OCI-LY1 (cell line): ENCODE measurements around the gene PKD2L1.

Source experiments
- H2AFZ ChIP-seq: fragments of 200-600 bp; sonication (generic), shearing (Covaris generic); 2 replicates; pipeline ENCODE4 v1.6.0; 2014; ENCODE audit warnings: antibody characterized with exemption, mild to moderate bottlenecking, low read length
- H3F3A ChIP-seq: fragments of 200-600 bp; sonication (generic), shearing (Covaris generic); 2 replicates; pipeline ENCODE4 v1.6.0; 2014; ENCODE audit warnings: mild to moderate bottlenecking, antibody characterized with exemption, low read length, moderate library complexity; ENCODE audit not compliant: insufficient read depth
- H3K27ac ChIP-seq: fragments of 200-600 bp; sonication (generic); 2 replicates; pipeline ENCODE4 v1.5.1; 2014; ENCODE audit warnings: low read length, mixed run types, mild to moderate bottlenecking, low read depth; ENCODE audit not compliant: poor library complexity, severe bottlenecking
- H3K27me3 ChIP-seq: fragments of 200-600 bp; sonication (generic); 2 replicates; pipeline ENCODE4 v1.6.0; 2014; ENCODE audit warnings: antibody characterized with exemption, mild to moderate bottlenecking, low read length, moderate library complexity; ENCODE audit not compliant: insufficient read depth
- H3K36me3 ChIP-seq: fragments of 200-600 bp; sonication (generic); 2 replicates; pipeline ENCODE4 v1.6.1; 2014; ENCODE audit warnings: mild to moderate bottlenecking, antibody characterized with exemption, low read length, moderate library complexity, mixed read lengths; ENCODE audit not compliant: insufficient read depth
- H3K4me1 ChIP-seq: fragments of 200-600 bp; sonication (generic); 2 replicates; pipeline ENCODE4 v1.5.1; 2014; ENCODE audit warnings: mild to moderate bottlenecking, low read length, moderate library complexity; ENCODE audit not compliant: insufficient read depth, severe bottlenecking
- H3K4me2 ChIP-seq: fragments of 200-600 bp; sonication (generic), shearing (Covaris generic); 2 replicates; pipeline ENCODE4 v1.6.1; 2014; ENCODE audit warnings: low read length
- H3K4me3 ChIP-seq: fragments of 200-600 bp; sonication (generic); 2 replicates; pipeline ENCODE4 v1.5.1; 2014; ENCODE audit warnings: low read length, low read depth, mild to moderate bottlenecking, mixed read lengths; ENCODE audit not compliant: poor library complexity, severe bottlenecking
- H3K79me2 ChIP-seq: fragments of 200-600 bp; shearing (Covaris generic); 2 replicates; pipeline ENCODE4 v1.6.1; 2016; ENCODE audit warnings: mixed run types, low read length, mixed read lengths; ENCODE audit not compliant: insufficient read depth
- H3K9ac ChIP-seq: fragments of 200-600 bp; sonication (generic), shearing (Covaris generic); 2 replicates; pipeline ENCODE4 v1.6.1; 2014; ENCODE audit warnings: mild to moderate bottlenecking, low read length, mixed read lengths
- H3K9me2 ChIP-seq: fragments of 200-600 bp; sonication (generic), shearing (Covaris generic); 2 replicates; pipeline ENCODE4 v1.6.1; 2014; ENCODE audit warnings: low read depth, mild to moderate bottlenecking, low read length, mixed read lengths
- H3K9me3 ChIP-seq: fragments of 200-600 bp; shearing (Covaris generic); 2 replicates; pipeline ENCODE4 v1.6.1; 2014; ENCODE audit warnings: low read length, mixed read lengths
- H4K20me1 ChIP-seq: fragments of 200-600 bp; sonication (generic), shearing (Covaris generic); 2 replicates; pipeline ENCODE4 v1.6.0; 2016; ENCODE audit warnings: mild to moderate bottlenecking, low read length; ENCODE audit not compliant: insufficient read depth
- EZH2 ChIP-seq: fragments of 200-600 bp; sonication (generic), shearing (Covaris generic); IDR thresholded peaks from 2 replicates; pipeline ENCODE4 v1.8.0; 2017; ENCODE audit warnings: borderline replicate concordance, mixed run types, mild to moderate bottlenecking, antibody characterized with exemption, low read length, moderate library complexity, mixed read lengths
- TF ChIP-seq, protein P1 (sequence below): fragments of 200-600 bp; sonication (generic), shearing (Covaris generic); IDR thresholded peaks from 2 replicates; pipeline ENCODE4 v1.5.1; 2017; ENCODE audit warnings: mild to moderate bottlenecking, antibody characterized with exemption, low read length, moderate library complexity, mixed read lengths

The PKD2L1 gene

GRCh38 chr10:100360234-100360633 lies 30.2 kb upstream of the PKD2L1 start:
- no peak for TF ChIP-seq EZH2
- TF ChIP-seq, protein P1, sequence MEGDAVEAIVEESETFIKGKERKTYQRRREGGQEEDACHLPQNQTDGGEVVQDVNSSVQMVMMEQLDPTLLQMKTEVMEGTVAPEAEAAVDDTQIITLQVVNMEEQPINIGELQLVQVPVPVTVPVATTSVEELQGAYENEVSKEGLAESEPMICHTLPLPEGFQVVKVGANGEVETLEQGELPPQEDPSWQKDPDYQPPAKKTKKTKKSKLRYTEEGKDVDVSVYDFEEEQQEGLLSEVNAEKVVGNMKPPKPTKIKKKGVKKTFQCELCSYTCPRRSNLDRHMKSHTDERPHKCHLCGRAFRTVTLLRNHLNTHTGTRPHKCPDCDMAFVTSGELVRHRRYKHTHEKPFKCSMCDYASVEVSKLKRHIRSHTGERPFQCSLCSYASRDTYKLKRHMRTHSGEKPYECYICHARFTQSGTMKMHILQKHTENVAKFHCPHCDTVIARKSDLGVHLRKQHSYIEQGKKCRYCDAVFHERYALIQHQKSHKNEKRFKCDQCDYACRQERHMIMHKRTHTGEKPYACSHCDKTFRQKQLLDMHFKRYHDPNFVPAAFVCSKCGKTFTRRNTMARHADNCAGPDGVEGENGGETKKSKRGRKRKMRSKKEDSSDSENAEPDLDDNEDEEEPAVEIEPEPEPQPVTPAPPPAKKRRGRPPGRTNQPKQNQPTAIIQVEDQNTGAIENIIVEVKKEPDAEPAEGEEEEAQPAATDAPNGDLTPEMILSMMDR, result no peak
- Histone ChIP-seq H3K9me3 (no peaks in the 10 kb centered on the region), H3K9ac (no peak overlapping the region), H3K27me3 (no peaks in the 10 kb centered on the region), H3K79me2 (no peaks in the 10 kb centered on the region), H2AFZ (no peak overlapping the region), H3K4me1 (no peaks in the 10 kb centered on the region), H3K9me2 (no peaks in the 10 kb centered on the region), H3K4me3 (no peak overlapping the region), H3K4me2 (no peak overlapping the region), H3K27ac (no peak overlapping the region), H3F3A (no peaks in the 10 kb centered on the region), H3K36me3 (peaks cover 75% of the 10 kb centered on the region), H4K20me1 (no peaks in the 10 kb centered on the region)

DNA sequence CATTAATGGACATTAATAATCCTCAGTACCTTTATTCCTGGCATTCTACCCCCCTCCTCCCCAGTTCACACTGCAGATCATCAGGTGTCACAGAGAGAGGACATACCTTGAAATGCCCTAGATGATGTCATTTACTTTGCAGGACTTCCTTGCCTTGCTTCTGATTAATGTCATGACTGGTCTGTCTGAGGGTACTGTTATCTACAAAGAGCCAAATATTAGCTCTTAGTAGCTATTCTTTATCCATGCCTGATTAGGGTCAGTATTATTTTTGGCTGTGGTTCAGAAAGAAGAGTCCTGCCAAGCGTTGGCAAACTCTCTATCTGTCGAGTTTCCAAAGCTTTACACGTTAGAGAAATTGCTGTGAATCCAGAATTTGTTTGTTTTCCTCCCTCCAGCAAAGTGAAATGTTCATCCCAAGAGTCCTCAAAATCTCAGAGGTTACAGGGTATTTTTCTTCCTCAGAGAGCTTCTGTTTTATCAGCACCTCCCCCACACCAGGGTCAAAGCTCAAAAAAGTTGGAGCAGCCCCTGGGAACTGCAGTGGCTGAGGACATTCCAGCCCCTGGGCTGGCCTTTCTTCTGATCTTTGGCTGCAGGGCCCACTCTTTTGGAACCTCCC lies 29.6 kb upstream of the PKD2L1 start:
- no peak overlapping the region for H2AFZ ChIP-seq
- no peaks in the 10 kb centered on the region for H3F3A ChIP-seq
- H3K27ac ChIP-seq, result no peak overlapping the region
- TF ChIP-seq, protein P1, result no peak
- TF ChIP-seq EZH2, result no peak
- H3K4me2 ChIP-seq, result no peak overlapping the region
- H3K4me1 ChIP-seq, result no peaks in the 10 kb centered on the region
- no peaks in the 10 kb centered on the region for H3K9me2 ChIP-seq
- H3K4me3 ChIP-seq, result no peak overlapping the region
- no peaks in the 10 kb centered on the region for H3K27me3 ChIP-seq
- peaks cover 81% of the 10 kb centered on the region for H3K36me3 ChIP-seq
- no peaks in the 10 kb centered on the region for H4K20me1 ChIP-seq
- H3K9ac ChIP-seq, result no peak overlapping the region
- H3K79me2 ChIP-seq, result no peaks in the 10 kb centered on the region
- H3K9me3 ChIP-seq, result no peaks in the 10 kb centered on the region

DNA sequence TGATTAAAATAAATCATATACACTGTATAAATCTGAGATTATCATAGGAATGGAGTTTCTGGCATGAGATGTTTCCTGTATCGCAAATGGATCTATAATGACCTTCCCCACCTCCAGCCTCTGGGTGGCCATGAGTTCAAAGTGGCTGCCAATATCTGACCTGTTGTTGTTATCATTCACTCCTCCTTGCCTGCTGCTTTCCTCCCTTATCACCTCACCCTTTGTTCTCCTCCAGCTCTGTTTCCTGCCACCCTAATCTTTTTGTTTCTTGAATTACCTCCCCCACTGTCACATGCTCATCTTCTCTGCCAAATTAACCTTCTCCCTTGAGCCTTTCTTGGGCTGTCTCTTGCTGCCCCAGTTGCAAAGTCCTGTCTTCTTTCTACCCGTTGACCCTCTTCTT lies 29.0 kb upstream of the PKD2L1 start:
- Histone ChIP-seq H3K4me2 (no peak overlapping the region), H3K4me3 (no peak overlapping the region), H3K27me3 (no peaks in the 10 kb centered on the region), H2AFZ (no peak overlapping the region), H3K79me2 (no peaks in the 10 kb centered on the region), H3K9me2 (no peaks in the 10 kb centered on the region), H3K27ac (no peak overlapping the region), H4K20me1 (no peaks in the 10 kb centered on the region), H3K36me3 (peaks cover 87% of the 10 kb centered on the region), H3F3A (no peaks in the 10 kb centered on the region), H3K9me3 (no peaks in the 10 kb centered on the region), H3K4me1 (no peaks in the 10 kb centered on the region), H3K9ac (no peak overlapping the region)
- TF ChIP-seq, protein P1, result no peak
- TF ChIP-seq EZH2, result no peak
